ENCODE results near the gene CLEC16A. TPM values are rescaled to one million over a fixed set of nuclear protein-coding genes. Genes with fewer than 3 reads are reported as not detected.
A peak's percentile ranks its signal among the peaks of the same experiment; 100 is the strongest.

Gene CLEC16A
- total and polyA plus RNA-seq, 9 of the 15 experiments (the other 6 are each of a cell fraction or from before 2014, with no cell fraction given): 1.00 to 22.3 (median 10.0) TPM

DNA sequence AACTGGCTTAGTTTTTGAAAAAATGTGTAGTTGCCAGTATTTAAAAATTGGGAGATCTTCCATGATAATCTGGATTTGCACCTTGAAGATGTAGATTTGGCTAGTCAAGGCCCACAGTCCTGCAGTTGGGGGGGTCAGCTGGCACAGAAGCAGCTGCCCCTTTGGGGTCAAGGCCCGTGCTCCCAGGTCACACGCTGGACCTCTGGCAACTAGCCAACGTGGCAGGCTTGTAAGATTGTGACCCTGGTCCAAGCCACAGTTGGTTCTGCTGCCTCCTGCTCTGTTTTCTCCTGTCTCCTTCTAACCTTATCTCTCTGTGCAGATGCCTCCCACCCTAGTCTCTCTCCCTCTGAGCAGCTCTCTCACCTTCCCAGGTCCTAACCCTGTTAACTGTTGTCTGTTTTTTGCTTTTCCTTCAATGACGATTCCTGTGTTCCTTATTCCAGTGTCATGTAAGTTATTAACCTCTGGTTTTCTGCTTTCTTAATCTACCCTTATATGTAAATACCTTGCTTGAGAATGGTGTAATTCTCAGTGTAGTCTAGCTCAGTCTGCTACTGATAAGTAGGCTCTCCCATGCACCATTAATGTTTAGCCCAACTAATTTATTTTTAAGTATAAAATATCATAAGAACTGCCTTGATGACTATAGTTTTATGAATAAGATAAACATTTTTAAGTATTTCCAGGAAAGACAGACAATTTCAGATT lies 27.9 kb downstream of the CLEC16A start (continued):
- TF ChIP-seq, protein P1, sequence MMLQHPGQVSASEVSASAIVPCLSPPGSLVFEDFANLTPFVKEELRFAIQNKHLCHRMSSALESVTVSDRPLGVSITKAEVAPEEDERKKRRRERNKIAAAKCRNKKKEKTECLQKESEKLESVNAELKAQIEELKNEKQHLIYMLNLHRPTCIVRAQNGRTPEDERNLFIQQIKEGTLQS (IDR thresholded peaks at IDR 0.05): 0 out of 2 replicates have a peak, but pooled peaks have one; percentile 26
- TF ChIP-seq, protein P1 (CRISPR knock-in tag; conservative IDR thresholded peaks at IDR 0.05): no peak
- no peak for TF ChIP-seq HNRNPK (IDR thresholded peaks at IDR 0.05; ENCODE audit: low read depth, low read length, poor library complexity, severe bottlenecking)
- no peak for TF ChIP-seq ZNF561 (CRISPR knock-in tag; conservative IDR thresholded peaks at IDR 0.05)
- peak; percentile 37 for TF ChIP-seq FOSL1 (tag; conservative IDR thresholded peaks at IDR 0.05)
- TF ChIP-seq BRCA1 (IDR thresholded peaks at IDR 0.05): no peak
- TF ChIP-seq BRCA1 (CRISPR knock-in tag; IDR thresholded peaks at IDR 0.05): no peak
- TF ChIP-seq HOMEZ (CRISPR knock-in tag; IDR thresholded peaks at IDR 0.05): no peak
- TF ChIP-seq THRAP3 (IDR thresholded peaks at IDR 0.05; ENCODE audit: borderline replicate concordance): no peak
- TF ChIP-seq TAL1 (IDR thresholded peaks at IDR 0.05): peak; percentile 98
- no peak for TF ChIP-seq ZNF282 (CRISPR knock-in tag; IDR thresholded peaks at IDR 0.05)
- TF ChIP-seq LEF1 (IDR thresholded peaks at IDR 0.05): peak; percentile 94
- no peak for TF ChIP-seq ELF1 (tag; IDR thresholded peaks at IDR 0.05)
- no peak for TF ChIP-seq RBBP5 (IDR thresholded peaks at IDR 0.05; ENCODE audit: borderline replicate concordance, insufficient read depth, low read length, poor library complexity, severe bottlenecking)
- TF ChIP-seq HDAC6 (IDR thresholded peaks at IDR 0.05; ENCODE audit: low read depth, low read length): no peak
- TF ChIP-seq ZNF695 (CRISPR knock-in tag; IDR thresholded peaks at IDR 0.05): no peak
- TF ChIP-seq PHF21A (IDR thresholded peaks at IDR 0.05; ENCODE audit: borderline replicate concordance, low read depth): peak; percentile 75; the same call in 1 of the 2 replicates
- peak; percentile 95 for TF ChIP-seq CTBP1 (IDR thresholded peaks at IDR 0.05; ENCODE audit: borderline replicate concordance)
- no peak for TF ChIP-seq ZNF212 (CRISPR knock-in tag; IDR thresholded peaks at IDR 0.05)
- no peak for TF ChIP-seq ZNF584 (CRISPR knock-in tag; IDR thresholded peaks at IDR 0.05; ENCODE audit: low read depth)
- TF ChIP-seq CCNT2 (IDR thresholded peaks at IDR 0.05; ENCODE audit: borderline replicate concordance, extremely low read depth, insufficient read length, low read depth, low read length): peak; percentile 98
- TF ChIP-seq ZNF551 (CRISPR knock-in tag; IDR thresholded peaks at IDR 0.05): no peak
- 0 out of 2 replicates have a peak, but pooled peaks have one; percentile 29 for TF ChIP-seq ZNF324 (CRISPR knock-in tag; IDR thresholded peaks at IDR 0.05)
- TF ChIP-seq NCOA6 (IDR thresholded peaks at IDR 0.05): no peak; the same call in 1 of the 2 replicates
- TF ChIP-seq ZNF778 (CRISPR knock-in tag; IDR thresholded peaks at IDR 0.05): no peak
- no peak for TF ChIP-seq FOS (IDR thresholded peaks at IDR 0.05; ENCODE audit: extremely low read depth, insufficient read length)
- no peak for TF ChIP-seq ZNF699 (CRISPR knock-in tag; IDR thresholded peaks at IDR 0.05; ENCODE audit: insufficient replicate concordance)
- peak; percentile 52 for TF ChIP-seq MEIS2 (IDR thresholded peaks at IDR 0.05; ENCODE audit: partially characterized antibody)
- TF ChIP-seq RB1 (IDR thresholded peaks at IDR 0.05; ENCODE audit: low read depth): peak; percentile 47; the same call in 1 of the 2 replicates
- TF ChIP-seq MTA2 (IDR thresholded peaks at IDR 0.05; ENCODE audit: low read depth): peak; percentile 99
- no peak for TF ChIP-seq MAFF (IDR thresholded peaks at IDR 0.05; ENCODE audit: low read length)

Measured in K562 (cell line).